H9 (cell line): ENCODE data around the gene SMC3. TPM values are rescaled to one million over a fixed set of nuclear protein-coding genes. Genes with fewer than 3 reads are reported as not detected.

Experiments
- DNase-seq: peaks from one replicate; pipeline ENCODE4 v3.0.0-alpha.2; 2017
- H2AFZ ChIP-seq: one replicate; pipeline ENCODE4 v1.6.1; 2013; ENCODE audit warnings: mild to moderate bottlenecking, low read length, control low read depth, moderate library complexity
- H2AK5ac ChIP-seq: 2 replicates; pipeline ENCODE4 v1.6.1; 2013; ENCODE audit warnings: low read length, control low read depth, mixed read lengths; ENCODE audit not compliant: insufficient read length
- H2BK120ac ChIP-seq: one replicate; pipeline ENCODE4 v1.6.1; 2013; ENCODE audit warnings: low read depth, mild to moderate bottlenecking, low read length, control low read depth, inconsistent platforms; ENCODE audit not compliant: poor library complexity, severe bottlenecking
- H2BK12ac ChIP-seq: 2 replicates; pipeline ENCODE4 v1.6.1; 2013; ENCODE audit warnings: low read length, control low read depth, mixed read lengths, low read depth; ENCODE audit not compliant: insufficient read length
- H2BK15ac ChIP-seq: 2 replicates; pipeline ENCODE4 v1.6.1; 2013; ENCODE audit warnings: low read depth, low read length, control low read depth
- H2BK20ac ChIP-seq: one replicate; pipeline ENCODE4 v1.6.1; 2013; ENCODE audit warnings: low read depth, mild to moderate bottlenecking, low read length, control low read depth, inconsistent platforms; ENCODE audit not compliant: poor library complexity, severe bottlenecking
- H2BK5ac ChIP-seq: 2 replicates; pipeline ENCODE4 v1.6.1; 2013; ENCODE audit warnings: low read length, control low read depth, mixed read lengths; ENCODE audit not compliant: insufficient read length
- H3K14ac ChIP-seq: 2 replicates; pipeline ENCODE4 v1.6.1; 2013; ENCODE audit warnings: low read length, control low read depth; ENCODE audit not compliant: insufficient read depth
- H3K18ac ChIP-seq: 2 replicates; pipeline ENCODE4 v1.6.1; 2013; ENCODE audit warnings: low read depth, mild to moderate bottlenecking, mixed read lengths, low read length, control low read depth; ENCODE audit not compliant: insufficient read length
- H3K23ac ChIP-seq: 2 replicates; pipeline ENCODE4 v1.6.1; 2013; ENCODE audit warnings: low read length, control low read depth, mixed read lengths, low read depth; ENCODE audit not compliant: insufficient read length
- H3K23me2 ChIP-seq: 2 replicates; pipeline ENCODE4 v1.6.1; 2013; ENCODE audit warnings: low read depth, mild to moderate bottlenecking, mixed read lengths, low read length, control low read depth; ENCODE audit not compliant: insufficient read length, poor library complexity, severe bottlenecking
- H3K27ac ChIP-seq: 2 replicates; pipeline ENCODE4 v1.5.1; 2013; ENCODE audit warnings: low read length, control low read depth, mixed read lengths, low read depth; ENCODE audit not compliant: insufficient read length
- H3K27me3 ChIP-seq: 2 replicates; pipeline ENCODE4 v1.6.1; 2013; ENCODE audit warnings: low read length, control low read depth, inconsistent platforms; ENCODE audit not compliant: insufficient read depth
- H3K4ac ChIP-seq: 2 replicates; pipeline ENCODE4 v1.6.1; 2013; ENCODE audit warnings: low read depth, mild to moderate bottlenecking, control low read depth, inconsistent platforms, low read length, moderate library complexity
- H3K4me1 ChIP-seq: 2 replicates; pipeline ENCODE4 v1.6.1; 2013; ENCODE audit warnings: low read length, control low read depth, inconsistent platforms; ENCODE audit not compliant: insufficient read depth
- H3K4me2 ChIP-seq: 2 replicates; pipeline ENCODE4 v1.6.1; 2013; ENCODE audit warnings: low read length, control low read depth, mixed read lengths; ENCODE audit not compliant: insufficient read length, insufficient read depth
- H3K56ac ChIP-seq: 2 replicates; pipeline ENCODE4 v1.6.1; 2013; ENCODE audit warnings: low read depth, mild to moderate bottlenecking, mixed read lengths, low read length, control low read depth; ENCODE audit not compliant: insufficient read length
- H3K79me1 ChIP-seq: 2 replicates; pipeline ENCODE4 v1.6.1; 2013; ENCODE audit warnings: low read depth, mild to moderate bottlenecking, moderate library complexity, low read length, control low read depth, inconsistent platforms; ENCODE audit not compliant: insufficient read depth, poor library complexity, severe bottlenecking
- H3K79me2 ChIP-seq: 2 replicates; pipeline ENCODE4 v1.6.1; 2013; ENCODE audit warnings: low read length, control low read depth, inconsistent platforms; ENCODE audit not compliant: insufficient read depth
- H3K9ac ChIP-seq: 2 replicates; pipeline ENCODE4 v1.6.1; 2013; ENCODE audit warnings: low read length, control low read depth, mixed read lengths; ENCODE audit not compliant: insufficient read length; ENCODE audit errors: extremely low read depth
- H3K9me3 ChIP-seq: one replicate; pipeline ENCODE4 v1.6.1; 2013; ENCODE audit warnings: low read depth, low read length, inconsistent platforms; ENCODE audit not compliant: control insufficient read depth
- H3T11ph ChIP-seq: one replicate; pipeline ENCODE4 v1.6.1; 2013; ENCODE audit warnings: mild to moderate bottlenecking, low read length, control low read depth, inconsistent platforms
- H4K20me1 ChIP-seq: one replicate; pipeline ENCODE4 v1.6.1; 2013; ENCODE audit not compliant: control insufficient read depth, insufficient read length, insufficient read depth
- H4K5ac ChIP-seq: 2 replicates; pipeline ENCODE4 v1.6.1; 2013; ENCODE audit warnings: low read depth, mild to moderate bottlenecking, mixed read lengths, low read length, control low read depth; ENCODE audit not compliant: insufficient read length
- H4K8ac ChIP-seq: replicated peaks from 2 replicates; pipeline ENCODE4 v1.6.1; 2013; ENCODE audit warnings: low read length, control low read depth, mixed read lengths, low read depth; ENCODE audit not compliant: insufficient read length
- H4K91ac ChIP-seq: 2 replicates; pipeline ENCODE4 v1.6.1; 2013; ENCODE audit warnings: low read depth, mild to moderate bottlenecking, moderate library complexity, mixed read lengths, low read length, control low read depth; ENCODE audit not compliant: insufficient read length
- H3K27ac Mint-ChIP-seq, 3 experiments: 2 replicates in 2 of 3; 3 replicates in 1 of 3; pipeline ENCODE4 v1.8.0; 2020 to 2021; ENCODE audit warnings: mixed read lengths in 3 of 3, mild to moderate bottlenecking in 1 of 3, moderate library complexity in 1 of 3
- H3K27me3 Mint-ChIP-seq: 2 replicates; pipeline ENCODE4 v1.8.0; 2021; ENCODE audit warnings: low read depth, mild to moderate bottlenecking, moderate library complexity, mixed read lengths
- H3K36me3 Mint-ChIP-seq, 3 experiments: 2 replicates in 2 of 3; 3 replicates in 1 of 3; pipeline ENCODE4 v1.8.0; 2020 to 2021; ENCODE audit warnings: low read depth in 3 of 3, mixed read lengths in 3 of 3; ENCODE audit not compliant: insufficient read depth in 1 of 3
- H3K4me1 Mint-ChIP-seq, 2 experiments: 2 replicates each; pipeline ENCODE4 v1.8.0; 2020; ENCODE audit warnings: mixed read lengths in 2 of 2
- H3K4me3 Mint-ChIP-seq, 2 experiments: 2 replicates in 1 of 2; 3 replicates in 1 of 2; pipeline ENCODE4 v1.8.0; 2020 to 2021; ENCODE audit warnings: mild to moderate bottlenecking in 2 of 2, mixed read lengths in 2 of 2, moderate library complexity in 1 of 2
- H3K9me3 Mint-ChIP-seq, 2 experiments: 2 replicates in 1 of 2; 3 replicates in 1 of 2; pipeline ENCODE4 v1.8.0; 2020; ENCODE audit warnings: mild to moderate bottlenecking in 2 of 2, mixed read lengths in 2 of 2, moderate library complexity in 1 of 2
- CTCF ChIP-seq: fragments of 200-600 bp; sonication (generic); conservative IDR thresholded peaks from 3 replicates; pipeline ENCODE4 v1.8.0; 2021; ENCODE audit warnings: antibody characterized with exemption, mild to moderate bottlenecking
- total RNA-seq: library from RNA; stranded (reverse); gene quantifications from 2 replicates; pipeline ENCODE4 v1.2.1, GENCODE V29; 2021

Gene SMC3
- total RNA-seq, 1 experiment from 2014 or later = 82.4 TPM

DNA sequence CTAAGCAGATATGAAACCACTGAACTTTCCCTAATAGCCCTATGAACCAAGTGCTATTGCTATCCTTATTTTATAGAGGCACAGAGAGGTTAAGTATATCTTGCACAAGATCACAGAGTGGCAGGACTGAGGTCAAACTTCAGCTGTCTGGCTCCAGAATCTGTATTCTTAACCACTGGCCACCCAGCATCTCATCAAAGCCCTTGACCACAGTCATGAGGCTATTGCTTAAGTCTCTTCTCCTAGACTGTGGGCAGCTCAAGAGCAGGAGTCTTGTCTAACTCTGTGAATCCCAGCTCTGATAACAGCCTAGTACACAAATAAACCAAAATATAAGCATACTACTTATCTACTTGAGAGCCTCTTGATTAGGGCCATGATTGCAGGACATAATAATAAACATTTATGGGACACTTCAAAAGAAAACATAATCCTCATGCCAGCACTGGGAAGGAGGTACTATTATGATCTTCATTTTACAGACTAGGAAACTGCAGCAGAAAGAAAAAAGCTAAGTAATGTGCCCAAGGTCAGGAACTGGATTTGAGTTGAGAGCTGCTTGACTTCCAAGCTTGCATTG is 22.4 kb upstream of the SMC3 start:
- Mint-ChIP-seq H3K27ac (no peak overlapping the region), H3K4me1 (peaks cover 7 to 10% of the 10 kb centered on the region in 2 experiments), H3K4me3 (no peak overlapping the region), H3K27me3 (no peaks in the 10 kb centered on the region; the same call in 1 of the 2 replicates), H3K36me3 (no peaks in the 10 kb centered on the region), H3K9me3 (no peaks in the 10 kb centered on the region)
- Histone ChIP-seq H3K4me2 (no peak overlapping the region), H3K79me1 (no peaks in the 10 kb centered on the region), H3K14ac (no peak overlapping the region), H3K9me3 (no peaks in the 10 kb centered on the region), H4K8ac (no peak overlapping the region), H4K20me1 (no peaks in the 10 kb centered on the region), H2BK120ac (no peak overlapping the region), H3K4me1 (no peaks in the 10 kb centered on the region), H2BK20ac (no peak overlapping the region), H3K23ac (no peak overlapping the region), H3T11ph (no peak overlapping the region), H2BK15ac (no peak overlapping the region), H3K9ac (no peak overlapping the region), H2BK5ac (no peak overlapping the region), H2AFZ (no peak overlapping the region), H3K27me3 (no peaks in the 10 kb centered on the region), H3K23me2 (no peaks in the 10 kb centered on the region), H3K4ac (no peak overlapping the region), H3K27ac (no peak overlapping the region), H3K18ac (no peak overlapping the region), H4K91ac (no peak overlapping the region), H3K79me2 (no peaks in the 10 kb centered on the region), H2BK12ac (no peak overlapping the region), H2AK5ac (no peak overlapping the region), H4K5ac (no peak overlapping the region), H3K56ac (no peak overlapping the region)
- no peak for DNase-seq
- TF ChIP-seq CTCF = no peak
